HG02884 (cell line): ENCODE results near the gene CIAO2A.
"Not testable (repeated sequence)": the region's sequence is repeated elsewhere in the genome, so short reads cannot be mapped to it uniquely, and the experiment has no call there.

Source experiments
- ATAC-seq: cut with Tn5 transposase; IDR thresholded peaks from one replicate; pipeline ENCODE4 v1.9.1; 2021; ENCODE audit warnings: mild to moderate bottlenecking, moderate library complexity; ENCODE audit not compliant: unreplicated experiment

Gene CIAO2A

GRCh38 chr15:64072812-64073211 is 20.8 kb downstream of the CIAO2A start:
- ATAC-seq: no peak

- no peak for ATAC-seq
Measured at GRCh38 chr15:64071931-64072765, 21.5 kb downstream of the CIAO2A start.

- ATAC-seq: no peak
Measured at GRCh38 chr15:64070965-64071851, 22.4 kb downstream of the CIAO2A start.

GRCh38 chr15:64070106-64070505 is 23.5 kb downstream of the CIAO2A start:
- no peak for ATAC-seq

- ATAC-seq: no peak
Measured at GRCh38 chr15:64068133-64068532, 25.5 kb downstream of the CIAO2A start.

GRCh38 chr15:64067564-64068030 is 26.0 kb downstream of the CIAO2A start:
- ATAC-seq: no peak

- ATAC-seq: no peak
Measured at GRCh38 chr15:64066451-64066850, 27.2 kb downstream of the CIAO2A start.

- no peak for ATAC-seq
Measured at GRCh38 chr15:64060716-64061115, 32.9 kb downstream of the CIAO2A start.

GRCh38 chr15:64059104-64059503 is 34.5 kb downstream of the CIAO2A start:
- ATAC-seq: not testable (repeated sequence)

- ATAC-seq: no peak
Measured at GRCh38 chr15:64058279-64058678, 35.4 kb downstream of the CIAO2A start.

DNA sequence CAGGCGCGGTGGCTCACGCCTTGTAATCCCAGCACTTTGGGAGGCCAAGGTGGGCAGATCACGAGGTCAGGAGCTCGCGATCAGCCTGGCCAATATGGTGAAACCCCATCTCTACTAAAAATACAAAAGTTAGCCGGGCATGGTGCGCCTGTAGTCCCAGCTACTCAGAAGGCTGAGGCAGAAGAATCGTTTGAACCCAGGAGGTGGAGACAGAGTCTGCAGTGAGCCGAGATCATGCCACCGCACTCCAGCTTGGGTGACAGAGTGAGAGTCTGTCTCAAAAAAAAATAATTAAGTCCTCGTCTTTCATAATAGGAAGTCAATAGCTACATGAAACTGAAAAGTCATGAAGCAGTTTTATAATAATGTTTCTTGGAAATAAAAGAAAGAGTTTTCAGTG is 40.0 kb downstream of the CIAO2A start:
- not testable (repeated sequence) for ATAC-seq

GRCh38 chr15:64052925-64053491 is 40.6 kb downstream of the CIAO2A start:
- ATAC-seq: no peak

DNA sequence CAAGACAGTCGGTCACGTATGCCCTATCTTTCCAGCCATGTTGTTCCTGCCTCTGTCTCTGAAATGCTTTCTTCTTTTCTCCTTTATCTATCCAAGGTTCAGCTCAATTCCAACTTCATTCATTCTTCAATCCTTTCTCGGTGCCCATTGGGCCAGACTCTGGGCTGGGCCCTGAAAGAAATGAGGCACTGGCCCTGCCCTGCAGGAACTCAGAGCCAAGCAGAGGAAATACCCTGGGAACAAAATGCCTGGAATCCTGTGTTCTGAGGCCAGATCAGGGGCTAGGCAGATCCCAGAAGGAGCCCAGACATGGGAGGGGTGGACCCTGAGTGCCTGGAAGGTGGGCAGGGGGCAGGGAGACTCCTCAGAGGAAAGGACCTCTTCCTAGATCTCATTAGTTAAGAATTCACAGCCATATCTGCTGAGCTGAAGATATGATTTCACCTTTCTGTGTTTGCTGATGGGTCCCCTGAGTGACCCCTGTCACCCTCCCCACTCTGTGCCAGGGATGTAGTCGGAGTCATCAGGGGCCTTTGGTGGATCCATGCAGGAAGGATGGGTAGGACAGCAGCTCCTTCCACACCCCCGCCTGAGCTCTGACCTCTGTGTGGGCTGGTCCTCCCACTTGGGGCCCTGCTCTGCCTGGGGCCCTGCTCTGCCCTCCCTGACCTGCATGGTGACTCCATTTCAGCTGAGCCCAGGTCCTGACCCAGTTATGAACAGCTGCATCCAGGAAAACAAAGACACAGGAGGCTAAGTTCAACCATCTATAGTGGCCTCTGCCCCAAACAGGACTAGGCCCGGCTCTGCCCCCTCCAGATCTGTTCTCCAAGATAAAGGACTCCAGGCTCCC is 42.0 kb downstream of the CIAO2A start:
- no peak for ATAC-seq

- no peak for ATAC-seq
Measured at GRCh38 chr15:64051093-64051402, 42.6 kb downstream of the CIAO2A start.

GRCh38 chr15:64050281-64051092 is 43.2 kb downstream of the CIAO2A start:
- ATAC-seq: no peak

GRCh38 chr15:64048781-64049460 is 44.7 kb downstream of the CIAO2A start:
- ATAC-seq: no peak

- ATAC-seq: no peak
Measured at GRCh38 chr15:64046421-64047153, 47.1 kb downstream of the CIAO2A start, which contains the start of gene DAPK2. Gene DAPK2, minus strand, starts transcription at chr15:64046485. Its CDS starts 6,224 bp downstream, at chr15:64040261.

GRCh38 chr15:64045774-64046420 is 47.7 kb downstream of the CIAO2A start:
- no peak for ATAC-seq
